Natural killer cell (primary cell): ENCODE data around the gene OR5J2. TPM values are rescaled to one million over a fixed set of nuclear protein-coding genes. Genes with fewer than 3 reads are reported as not detected.
"Not testable (repeated sequence)": the region's sequence is repeated elsewhere in the genome, so short reads cannot be mapped to it uniquely, and the experiment has no call there.

Experiments used
- ATAC-seq, 3 donors: fragments of 150-1000 bp in 2 of 3; fragments of 200-7000 bp in 1 of 3; cut with Tn5 transposase; 1 replicate in 1 of 3; 2 replicates in 2 of 3; pipeline ENCODE4 v1.10.0; 2021; ENCODE audit warnings: mild to moderate bottlenecking in 2 of 3, moderate library complexity in 2 of 3
- DNase-seq, 2 donors: peaks; one replicate each; pipeline versions ENCODE4 v3.0.0 to v3.0.0-alpha.2; 2013 to 2021; ENCODE audit warnings: mixed read lengths in 1 of 2
- H3K27ac ChIP-seq: one replicate; pipeline ENCODE4 v1.5.1; 2013; ENCODE audit warnings: mild to moderate bottlenecking, low read length
- H3K27me3 ChIP-seq: one replicate; pipeline ENCODE4 v1.6.1; 2013; ENCODE audit warnings: low read length; ENCODE audit not compliant: control insufficient read depth, insufficient read depth
- H3K36me3 ChIP-seq: one replicate; pipeline ENCODE4 v1.6.1; 2013; ENCODE audit warnings: low read length; ENCODE audit not compliant: control insufficient read depth, insufficient read depth
- H3K4me1 ChIP-seq: one replicate; pipeline ENCODE4 v1.6.1; 2013; ENCODE audit warnings: low read length; ENCODE audit not compliant: control insufficient read depth, insufficient read depth
- H3K4me3 ChIP-seq: one replicate; pipeline ENCODE4 v1.5.1; 2013; ENCODE audit warnings: low read length
- H3K9me3 ChIP-seq: one replicate; pipeline ENCODE4 v1.6.1; 2013; ENCODE audit warnings: low read length; ENCODE audit not compliant: control insufficient read depth, insufficient read depth
- H3K27ac Mint-ChIP-seq, 2 donors: one replicate each; pipeline ENCODE4 v1.8.0; 2022; ENCODE audit warnings: mild to moderate bottlenecking in 2 of 2, mixed read lengths in 2 of 2, moderate library complexity in 1 of 2
- H3K27me3 Mint-ChIP-seq, 2 donors: one replicate each; pipeline ENCODE4 v1.8.0; 2022; ENCODE audit warnings: low read depth in 2 of 2, mixed read lengths in 2 of 2
- H3K36me3 Mint-ChIP-seq: one replicate; pipeline ENCODE4 v1.8.0; 2022; ENCODE audit warnings: mixed read lengths
- H3K4me1 Mint-ChIP-seq, 2 donors: one replicate each; pipeline ENCODE4 v1.8.0; 2022; ENCODE audit warnings: mixed read lengths in 2 of 2
- H3K4me3 Mint-ChIP-seq: one replicate; pipeline ENCODE4 v1.8.0; 2022; ENCODE audit warnings: mild to moderate bottlenecking, moderate library complexity, mixed read lengths
- H3K9me3 Mint-ChIP-seq, 2 donors: one replicate each; pipeline ENCODE4 v1.8.0; 2022; ENCODE audit warnings: mixed read lengths in 2 of 2
- WGBS: methylation state at CpG from one replicate; pipeline ENCODE4 v1.1.7; 2013; ENCODE audit warnings: missing lambda C conversion rate; ENCODE audit not compliant: insufficient coverage; 5-methylcytosine and 5-hydroxymethylcytosine counted together
- intact Hi-C: fragments of 100-400 bp; cut with micrococcal nuclease; formaldehyde crosslinking; loops from one replicate; pipeline ENCODE4 v1.14.2; 2022
- total RNA-seq, 4 donors: library from RNA; stranded (reverse); fragments of 120-200 nt in 1 of 4; gene quantifications; one replicate each; pipeline versions ENCODE4 v1.2.3 to v1.2.4, GENCODE V29; 2013 to 2022
- TF ChIP-seq, protein P1 (sequence below): fragments of 200-600 bp; IDR thresholded peaks from one replicate; pipeline ENCODE4 v1.8.0; 2022; ENCODE audit warnings: antibody characterized with exemption

Gene OR5J2
- total RNA-seq, 3 donors from 2014 or later (not counting 1 experiment from before 2014, with no cell fraction given), result not detected

DNA sequence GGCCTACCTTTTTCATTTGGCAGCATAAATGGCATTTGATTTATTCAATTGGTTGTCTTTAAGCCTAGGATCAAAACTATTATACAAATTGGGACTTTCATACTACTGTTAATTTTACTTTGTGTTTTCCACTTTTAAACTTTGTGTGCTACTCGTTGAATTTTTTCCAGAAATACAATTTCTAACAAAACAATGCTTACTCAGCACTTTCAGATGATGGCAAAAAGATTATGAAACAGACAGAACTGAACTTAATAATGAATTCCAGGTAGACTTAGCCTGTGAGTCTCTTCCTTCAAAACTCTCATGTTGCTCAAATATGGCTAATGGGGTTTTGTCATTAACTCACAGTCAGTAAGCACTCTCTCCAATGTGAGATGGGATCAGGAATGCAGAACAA is 31.4 kb downstream of the OR5J2 start:
- intact Hi-C loops, result no loop called here
- Mint-ChIP-seq H3K36me3 (peaks cover 24% of the 10 kb centered on the region), H3K4me1 (no peaks in the 10 kb centered on the region), H3K9me3 (peaks cover 13 to 24% of the 10 kb centered on the region in 2 donors), H3K4me3 (no peak overlapping the region), H3K27ac (no peak overlapping the region), H3K27me3 (no peaks in the 10 kb centered on the region)
- DNase-seq (no peak), ATAC-seq (no peak)
- H3K27ac ChIP-seq, result no peak overlapping the region
- TF ChIP-seq, protein P1, sequence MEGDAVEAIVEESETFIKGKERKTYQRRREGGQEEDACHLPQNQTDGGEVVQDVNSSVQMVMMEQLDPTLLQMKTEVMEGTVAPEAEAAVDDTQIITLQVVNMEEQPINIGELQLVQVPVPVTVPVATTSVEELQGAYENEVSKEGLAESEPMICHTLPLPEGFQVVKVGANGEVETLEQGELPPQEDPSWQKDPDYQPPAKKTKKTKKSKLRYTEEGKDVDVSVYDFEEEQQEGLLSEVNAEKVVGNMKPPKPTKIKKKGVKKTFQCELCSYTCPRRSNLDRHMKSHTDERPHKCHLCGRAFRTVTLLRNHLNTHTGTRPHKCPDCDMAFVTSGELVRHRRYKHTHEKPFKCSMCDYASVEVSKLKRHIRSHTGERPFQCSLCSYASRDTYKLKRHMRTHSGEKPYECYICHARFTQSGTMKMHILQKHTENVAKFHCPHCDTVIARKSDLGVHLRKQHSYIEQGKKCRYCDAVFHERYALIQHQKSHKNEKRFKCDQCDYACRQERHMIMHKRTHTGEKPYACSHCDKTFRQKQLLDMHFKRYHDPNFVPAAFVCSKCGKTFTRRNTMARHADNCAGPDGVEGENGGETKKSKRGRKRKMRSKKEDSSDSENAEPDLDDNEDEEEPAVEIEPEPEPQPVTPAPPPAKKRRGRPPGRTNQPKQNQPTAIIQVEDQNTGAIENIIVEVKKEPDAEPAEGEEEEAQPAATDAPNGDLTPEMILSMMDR, result no peak
- WGBS, result 60% methylated on average over 1 of the region's 1 CpG
- H3K36me3 ChIP-seq, result no peaks in the 10 kb centered on the region
- no peak overlapping the region for H3K4me3 ChIP-seq
- peaks cover 9% of the 10 kb centered on the region for H3K9me3 ChIP-seq
- no peaks in the 10 kb centered on the region for H3K4me1 ChIP-seq
- no peaks in the 10 kb centered on the region for H3K27me3 ChIP-seq

DNA sequence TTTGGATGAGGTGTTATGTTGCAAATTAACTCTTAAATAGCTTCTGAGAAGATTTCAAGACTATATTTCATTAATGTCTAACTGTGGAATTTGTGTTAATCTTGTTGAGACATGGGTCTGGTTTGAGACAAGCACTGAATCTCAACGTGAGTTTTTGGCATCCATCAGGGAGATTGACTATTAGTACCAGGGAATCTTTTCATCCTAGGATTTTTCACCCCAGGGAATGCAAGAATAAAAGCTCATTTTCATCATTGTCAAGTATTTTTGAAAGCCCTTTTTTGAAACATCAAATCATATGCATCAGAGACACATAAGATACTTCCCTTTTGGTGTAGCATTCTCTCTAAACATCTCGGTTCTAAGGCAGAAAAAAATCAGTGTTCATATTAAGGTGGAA is 38.1 kb downstream of the OR5J2 start:
- H3K9me3 Mint-ChIP-seq, result peaks cover 20 to 23% of the 10 kb centered on the region in 2 donors

DNA sequence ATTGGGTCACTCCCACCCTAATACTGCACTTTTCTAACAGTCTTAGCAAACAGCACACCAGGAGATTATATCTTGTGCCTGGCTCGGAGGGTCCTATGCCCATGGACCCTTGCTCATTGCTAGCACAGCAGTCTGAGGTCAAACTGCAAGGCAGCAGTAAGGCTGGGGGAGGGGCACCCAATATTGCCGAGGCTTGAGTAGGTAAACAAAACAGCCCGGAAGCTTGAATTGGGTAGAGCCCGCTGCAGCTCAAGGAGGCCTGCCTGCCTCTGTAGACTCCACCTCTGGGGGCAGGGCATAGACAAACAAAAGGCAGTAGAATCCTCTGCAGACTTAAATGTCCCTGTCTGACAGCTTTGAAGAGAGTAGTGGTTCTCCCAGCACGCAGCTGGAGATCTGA is 43.3 kb downstream of the OR5J2 start:
- H3K27ac ChIP-seq, H3K4me1 Mint-ChIP-seq, H3K27me3 Mint-ChIP-seq, H3K36me3 ChIP-seq, H3K27me3 ChIP-seq, DNase-seq, H3K9me3 ChIP-seq, H3K4me3 ChIP-seq, intact Hi-C loops, H3K4me1 ChIP-seq, H3K4me3 Mint-ChIP-seq, ATAC-seq, H3K27ac Mint-ChIP-seq: not testable (repeated sequence)
- WGBS, result 87% methylated on average over 5 of the region's 5 CpGs
- Mint-ChIP-seq H3K36me3 (peaks cover 46% of the 10 kb centered on the region), H3K9me3 (peaks cover 14 to 26% of the 10 kb centered on the region in 2 donors)

More for the DNA sequence above, 38.1 kb downstream of the OR5J2 start:
- H3K27ac ChIP-seq, result no peak overlapping the region
- no peak overlapping the region for H3K4me3 ChIP-seq
- ATAC-seq (no peak), DNase-seq (no peak)
- Mint-ChIP-seq H3K27me3 (no peaks in the 10 kb centered on the region), H3K27ac (no peak overlapping the region), H3K36me3 (peaks cover 39% of the 10 kb centered on the region), H3K4me3 (no peak overlapping the region), H3K4me1 (no peaks in the 10 kb centered on the region)
- no peaks in the 10 kb centered on the region for H3K27me3 ChIP-seq
- peaks cover 6% of the 10 kb centered on the region for H3K9me3 ChIP-seq
- intact Hi-C loops, result no loop called here
- H3K36me3 ChIP-seq, result no peaks in the 10 kb centered on the region
- TF ChIP-seq, protein P1, result no peak
- no peaks in the 10 kb centered on the region for H3K4me1 ChIP-seq
- WGBS, result 85% methylated on average over 1 of the region's 2 CpGs

Other genes with a start within 250 kb of the OR5J2 start
- gene OR5I1, start 240.2 kb upstream of the OR5J2 start, total RNA-seq, result not detected
- not detected for gene OR10AG1, start 206.7 kb upstream of the OR5J2 start, total RNA-seq
- not detected for gene OR5F1, start 182.0 kb upstream of the OR5J2 start, total RNA-seq
- gene OR5AS1, start 149.0 kb upstream of the OR5J2 start, total RNA-seq, result not detected
- gene OR8I2, start 83.3 kb upstream of the OR5J2 start, total RNA-seq, result not detected
- gene OR8H2, start 72.9 kb upstream of the OR5J2 start, total RNA-seq, result not detected
- gene OR8H3, start 54.2 kb upstream of the OR5J2 start, total RNA-seq, result not detected
- not detected for gene OR8J3, start 36.4 kb upstream of the OR5J2 start, total RNA-seq
- not detected for gene OR8K5, start 16.3 kb upstream of the OR5J2 start, total RNA-seq
- not detected for gene OR5T2, start 57.6 kb downstream of the OR5J2 start, total RNA-seq
- gene OR5T3, start 75.6 kb downstream of the OR5J2 start, total RNA-seq, result not detected
- gene OR5T1, start 97.5 kb downstream of the OR5J2 start, total RNA-seq, result not detected
- gene OR8H1, start 115.6 kb downstream of the OR5J2 start, total RNA-seq, result not detected
- gene OR8K3, start 138.5 kb downstream of the OR5J2 start, total RNA-seq, result not detected
- gene OR8K1, start 169.4 kb downstream of the OR5J2 start, total RNA-seq, result not detected
- gene OR8J1, start 177.7 kb downstream of the OR5J2 start, total RNA-seq, result not detected
- not detected for gene OR8U1, start 199.0 kb downstream of the OR5J2 start, total RNA-seq
- not detected for gene OR5AL1, start 236.1 kb downstream of the OR5J2 start, total RNA-seq